ENCODE measurements around the gene UGCG.
A peak's percentile ranks its signal among the peaks of the same experiment; 100 is the strongest.
"Not testable (repeated sequence)": the region's sequence is repeated elsewhere in the genome, so short reads cannot be mapped to it uniquely, and the experiment has no call there.

Gene UGCG

GRCh38 chr9:111895996-111896941 is at the start of gene UGCG:
UGCG (plus strand) TSS chr9:111896814; CDS start chr9:111897216, 402 bp downstream.
- no peak for DNase-seq (ENCODE audit: low read depth, low spot score)

DNA sequence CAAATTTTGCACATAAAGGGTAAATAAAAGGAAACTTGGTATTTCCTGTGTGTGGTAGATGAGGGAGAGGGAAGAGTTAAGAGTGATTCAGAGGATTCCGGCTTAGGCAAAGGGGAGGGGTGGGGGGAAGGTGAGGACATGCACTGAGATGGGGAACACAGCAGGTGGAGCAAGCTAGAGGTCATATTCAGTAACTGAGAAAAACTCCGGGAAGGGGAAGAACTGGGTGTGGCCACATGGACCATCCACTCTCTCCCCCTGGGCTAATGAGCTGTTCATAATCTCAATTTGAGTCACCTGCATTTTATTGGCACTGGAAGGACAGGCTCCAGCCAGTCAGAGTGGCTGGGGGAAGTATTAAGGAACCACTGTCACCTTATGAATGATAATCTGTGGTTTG is 45.1 kb upstream of the UGCG start:
- no peak for DNase-seq (ENCODE audit: low read depth, low spot score)

DNA sequence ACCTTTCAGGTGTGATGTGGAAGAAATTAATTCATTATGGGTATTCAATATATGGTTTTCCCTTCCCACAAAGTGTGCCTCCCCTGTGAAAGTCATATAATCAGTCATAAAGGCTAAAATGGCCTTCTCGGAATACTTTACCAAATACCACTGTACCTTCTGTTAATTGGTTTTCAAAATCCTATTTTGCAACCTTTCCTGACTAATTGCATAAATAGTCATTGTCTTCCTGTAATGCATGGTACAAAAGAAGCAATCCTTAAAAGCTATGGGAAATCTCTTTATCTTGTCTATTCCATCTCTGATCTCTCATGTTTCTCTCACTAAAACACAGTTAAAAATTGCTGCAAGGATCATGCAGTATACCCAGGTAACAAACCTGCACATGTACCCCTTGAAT is 44.3 kb upstream of the UGCG start:
- no peak for DNase-seq (ENCODE audit: low read depth, low spot score)

DNA sequence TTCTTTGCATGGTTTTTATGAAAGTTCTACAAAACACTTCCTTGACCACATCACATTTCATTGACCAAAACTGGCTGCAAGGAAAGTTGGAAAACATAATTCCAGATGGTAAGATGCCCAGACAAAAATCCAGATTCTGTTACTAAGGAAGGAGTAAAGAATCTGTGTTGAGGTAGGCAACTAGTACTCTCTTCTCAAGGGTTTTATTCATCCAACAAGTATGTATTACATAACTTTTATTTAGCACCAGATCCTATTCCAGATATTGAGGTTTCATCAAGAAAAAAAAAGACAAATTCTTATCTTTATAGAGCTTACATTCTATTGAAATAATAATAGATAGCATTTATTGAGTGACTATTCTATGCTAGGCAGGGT is 43.2 kb upstream of the UGCG start:
- no peak for DNase-seq (ENCODE audit: low read depth, low spot score)

DNA sequence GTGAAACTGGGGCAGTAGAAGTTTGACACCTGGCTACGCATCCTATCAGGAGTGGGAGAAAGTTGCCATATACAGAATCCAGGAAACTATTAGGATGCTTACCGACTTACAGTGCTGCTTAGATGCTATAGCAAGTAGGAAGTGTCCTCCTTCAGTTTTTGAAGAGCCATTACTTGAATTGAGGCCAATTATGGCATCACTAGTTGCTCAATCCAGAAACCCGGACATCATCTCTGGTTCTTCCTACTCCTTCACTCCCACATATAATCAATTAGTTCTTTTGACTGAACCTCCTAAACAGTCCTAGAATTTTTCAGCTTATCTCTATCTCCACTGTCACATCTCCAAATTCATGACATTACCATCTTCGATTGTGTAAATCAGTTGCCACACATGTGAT is 41.8 kb upstream of the UGCG start:
- DNase-seq (ENCODE audit: low read depth, low spot score) = no peak

DNA sequence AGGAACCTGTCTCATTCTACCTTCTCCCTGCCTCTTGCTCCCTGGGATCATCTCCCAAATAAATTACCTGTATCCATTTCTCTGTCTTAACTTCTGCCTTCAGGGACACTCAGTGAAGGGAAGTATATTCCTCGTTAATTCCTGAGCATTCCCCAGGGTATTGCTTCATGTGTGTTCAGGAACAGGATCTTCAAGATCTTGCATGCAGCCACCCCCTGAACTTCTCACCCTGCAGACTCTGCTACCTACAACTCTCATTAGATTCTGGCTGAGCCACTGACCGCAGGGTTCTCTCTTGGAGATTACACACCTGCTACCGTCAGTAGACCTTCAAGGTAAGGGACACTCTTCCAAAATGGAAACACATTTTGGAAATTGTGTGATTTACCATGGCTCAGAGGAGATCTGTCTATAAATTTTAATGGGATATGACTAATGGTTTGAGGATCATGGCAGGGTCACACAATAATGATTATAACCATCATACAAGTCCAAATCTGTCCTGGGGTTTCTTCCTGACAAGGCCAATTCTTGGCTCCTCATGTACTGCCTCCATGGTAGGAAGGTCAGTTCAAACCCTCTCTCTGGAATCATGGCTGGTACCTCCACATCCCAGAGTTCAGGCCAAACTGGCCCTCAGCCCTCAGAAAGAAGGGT is 38.9 kb upstream of the UGCG start:
- no peak for DNase-seq (ENCODE audit: low read depth, low spot score)

GRCh38 chr9:111860443-111860842 is 36.2 kb upstream of the UGCG start:
- no peak for DNase-seq (ENCODE audit: low read depth, low spot score)

- DNase-seq (ENCODE audit: low read depth, low spot score) = no peak
Observed at GRCh38 chr9:111863636-111864035, 33.0 kb upstream of the UGCG start.

GRCh38 chr9:111866976-111867375 is 29.6 kb upstream of the UGCG start:
- no peak for DNase-seq (ENCODE audit: low read depth, low spot score)

DNA sequence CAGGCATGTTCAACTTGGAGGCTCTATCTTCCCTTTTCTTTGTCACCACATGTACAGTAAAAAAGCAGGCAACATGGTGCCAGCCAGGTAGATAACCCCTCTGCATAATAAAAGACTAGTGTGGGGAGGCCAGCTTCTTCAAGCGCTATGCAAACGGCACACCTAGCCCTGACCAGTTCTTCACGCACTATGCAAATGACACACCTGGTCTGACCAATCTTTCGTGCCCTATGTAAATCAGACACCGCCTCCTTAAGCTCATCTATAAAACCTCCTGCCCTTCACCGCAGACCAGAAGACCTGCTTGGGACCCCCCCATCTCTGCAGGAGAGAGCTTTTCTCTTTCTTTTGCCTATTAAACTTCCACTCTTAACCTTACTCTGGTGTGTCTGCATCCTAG is 28.1 kb upstream of the UGCG start:
- DNase-seq (ENCODE audit: low read depth, low spot score) = peak; percentile 88

GRCh38 chr9:111870774-111871498 is 25.7 kb upstream of the UGCG start:
- no peak for DNase-seq (ENCODE audit: low read depth, low spot score)

- no peak for DNase-seq (ENCODE audit: low read depth, low spot score)
Observed at GRCh38 chr9:111871499-111871855, 25.1 kb upstream of the UGCG start.

DNA sequence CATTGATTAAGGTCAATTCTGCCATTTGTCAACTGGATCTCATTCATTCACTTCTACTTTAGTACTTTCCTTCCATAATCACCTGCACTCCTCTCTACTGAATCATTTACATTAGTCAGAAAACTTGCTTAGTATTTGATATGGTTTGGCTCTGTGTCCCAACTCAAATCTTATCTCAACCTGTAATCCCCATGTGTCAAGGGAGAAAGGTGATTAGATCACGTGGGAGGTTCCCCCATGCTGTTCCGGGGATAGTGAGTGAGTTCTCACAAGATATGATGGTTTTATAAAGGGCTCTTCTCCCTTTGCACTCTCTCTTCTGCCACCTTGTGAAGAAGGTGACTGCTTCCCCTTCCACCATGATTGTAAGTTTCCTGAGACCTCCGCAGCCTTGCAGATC is 23.7 kb upstream of the UGCG start:
- no peak for DNase-seq (ENCODE audit: low read depth, low spot score)

DNA sequence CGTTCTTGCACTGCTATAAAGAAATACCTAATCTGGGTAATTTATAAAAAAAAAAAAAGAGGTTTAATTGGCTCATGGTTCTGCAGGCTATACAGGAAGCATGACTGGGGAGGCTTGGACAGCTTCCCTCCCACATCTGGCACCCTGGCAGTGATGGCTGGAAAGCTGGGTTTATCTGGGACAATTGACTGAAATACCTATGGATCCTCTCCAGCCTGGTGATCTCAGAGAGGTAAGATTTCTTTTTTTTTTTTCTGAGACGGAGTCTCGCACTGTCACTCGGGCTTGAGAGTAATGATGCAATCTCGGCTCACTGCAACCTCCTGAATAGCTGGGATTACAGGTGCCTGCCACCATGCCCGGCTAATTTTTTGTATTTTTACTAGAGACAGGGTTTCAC is 22.7 kb upstream of the UGCG start:
- DNase-seq (ENCODE audit: low read depth, low spot score) = no peak

- DNase-seq (ENCODE audit: low read depth, low spot score) = no peak
Observed at GRCh38 chr9:111874500-111874899, 22.1 kb upstream of the UGCG start.

DNA sequence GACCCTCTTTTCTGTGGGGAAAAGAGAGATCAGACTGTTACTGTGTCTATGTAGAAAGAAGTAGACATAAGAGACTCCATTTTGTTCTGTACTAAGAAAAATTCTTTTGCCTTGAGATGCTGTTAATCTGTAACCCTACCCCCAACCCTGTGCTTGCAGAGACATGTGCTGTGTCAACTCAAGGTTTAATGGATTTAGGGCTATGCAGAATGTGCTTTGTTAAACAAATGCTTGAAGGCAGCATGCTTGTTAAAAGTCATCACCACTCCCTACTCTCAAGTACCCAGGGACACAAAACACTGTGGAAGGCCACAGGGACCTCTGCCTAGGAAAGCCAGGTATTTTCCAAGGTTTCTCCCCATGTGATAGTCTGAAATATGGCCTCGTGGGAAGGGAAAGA is 21.3 kb upstream of the UGCG start:
- not testable (repeated sequence) for DNase-seq (ENCODE audit: low read depth, low spot score)

- not testable (repeated sequence) for DNase-seq (ENCODE audit: low read depth, low spot score)
Observed at GRCh38 chr9:111875691-111876090, 20.9 kb upstream of the UGCG start.

GRCh38 chr9:111876179-111876578 is 20.4 kb upstream of the UGCG start:
- no peak for DNase-seq (ENCODE audit: low read depth, low spot score)

DNA sequence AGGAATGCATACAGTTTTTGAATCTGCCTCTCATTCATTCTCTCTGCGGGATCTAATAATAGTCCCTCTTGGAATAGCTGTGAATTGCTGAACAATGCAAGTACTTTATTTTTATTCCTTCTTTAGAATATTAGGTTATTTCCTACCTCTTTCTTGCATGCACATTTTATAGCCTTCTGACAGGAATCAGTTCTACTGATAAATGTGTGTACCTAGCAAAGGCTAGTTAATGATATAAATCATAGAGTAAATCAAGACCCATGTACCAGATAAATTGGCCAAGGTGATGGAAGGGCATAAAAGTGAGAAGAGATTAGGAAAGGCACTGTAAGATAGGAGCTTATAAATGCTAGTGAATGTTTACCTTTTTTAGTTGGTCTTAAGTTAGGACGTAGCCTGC is 19.2 kb upstream of the UGCG start:
- DNase-seq (ENCODE audit: low read depth, low spot score) = no peak

DNA sequence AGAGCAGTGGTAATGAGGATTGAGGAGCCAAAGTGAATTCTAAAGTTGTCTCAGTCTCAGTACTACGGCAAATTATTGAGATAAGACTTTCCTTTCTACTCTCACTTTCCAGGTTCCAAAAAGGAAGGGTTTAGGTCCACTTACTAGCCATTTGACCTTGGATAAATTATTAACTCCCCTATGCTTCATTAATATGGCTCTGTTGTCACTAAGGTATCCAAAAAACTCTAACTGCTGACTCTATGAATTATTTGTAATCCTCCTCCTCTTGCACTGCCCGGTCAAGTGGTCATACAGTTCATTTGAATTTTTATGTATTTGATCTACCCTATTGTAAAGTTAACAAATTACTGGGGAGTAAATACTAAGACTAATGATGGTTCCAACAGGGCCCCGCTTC is 17.7 kb upstream of the UGCG start:
- DNase-seq (ENCODE audit: low read depth, low spot score) = no peak

- no peak for DNase-seq (ENCODE audit: low read depth, low spot score)
Observed at GRCh38 chr9:111886983-111887718, 9.5 kb upstream of the UGCG start.

DNA sequence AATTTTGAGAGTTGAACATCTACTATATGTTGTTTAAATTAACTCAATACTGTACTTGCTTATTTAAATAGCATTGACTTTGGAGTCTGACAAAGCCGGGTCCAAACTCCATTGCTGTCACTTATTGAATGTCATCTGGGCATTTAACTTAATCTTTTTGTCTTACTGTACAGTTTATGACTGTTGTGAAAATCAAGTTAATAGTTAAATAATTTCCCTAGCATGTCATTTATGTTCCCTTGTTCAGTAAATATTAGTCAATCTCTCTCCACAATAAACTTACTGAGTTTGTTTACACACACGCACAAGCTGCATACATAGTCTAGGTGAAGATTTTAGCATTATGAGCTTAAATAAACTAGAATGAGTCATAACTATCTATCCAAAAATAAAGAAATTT is 6.3 kb upstream of the UGCG start:
- DNase-seq (ENCODE audit: low read depth, low spot score) = no peak
